ENCODE results near the gene ZNF385C.
A peak's percentile ranks its signal among the peaks of the same experiment; 100 is the strongest.
"Not testable (repeated sequence)": the region's sequence is repeated elsewhere in the genome, so short reads cannot be mapped to it uniquely, and the experiment has no call there.

ZNF385C gene

DNA sequence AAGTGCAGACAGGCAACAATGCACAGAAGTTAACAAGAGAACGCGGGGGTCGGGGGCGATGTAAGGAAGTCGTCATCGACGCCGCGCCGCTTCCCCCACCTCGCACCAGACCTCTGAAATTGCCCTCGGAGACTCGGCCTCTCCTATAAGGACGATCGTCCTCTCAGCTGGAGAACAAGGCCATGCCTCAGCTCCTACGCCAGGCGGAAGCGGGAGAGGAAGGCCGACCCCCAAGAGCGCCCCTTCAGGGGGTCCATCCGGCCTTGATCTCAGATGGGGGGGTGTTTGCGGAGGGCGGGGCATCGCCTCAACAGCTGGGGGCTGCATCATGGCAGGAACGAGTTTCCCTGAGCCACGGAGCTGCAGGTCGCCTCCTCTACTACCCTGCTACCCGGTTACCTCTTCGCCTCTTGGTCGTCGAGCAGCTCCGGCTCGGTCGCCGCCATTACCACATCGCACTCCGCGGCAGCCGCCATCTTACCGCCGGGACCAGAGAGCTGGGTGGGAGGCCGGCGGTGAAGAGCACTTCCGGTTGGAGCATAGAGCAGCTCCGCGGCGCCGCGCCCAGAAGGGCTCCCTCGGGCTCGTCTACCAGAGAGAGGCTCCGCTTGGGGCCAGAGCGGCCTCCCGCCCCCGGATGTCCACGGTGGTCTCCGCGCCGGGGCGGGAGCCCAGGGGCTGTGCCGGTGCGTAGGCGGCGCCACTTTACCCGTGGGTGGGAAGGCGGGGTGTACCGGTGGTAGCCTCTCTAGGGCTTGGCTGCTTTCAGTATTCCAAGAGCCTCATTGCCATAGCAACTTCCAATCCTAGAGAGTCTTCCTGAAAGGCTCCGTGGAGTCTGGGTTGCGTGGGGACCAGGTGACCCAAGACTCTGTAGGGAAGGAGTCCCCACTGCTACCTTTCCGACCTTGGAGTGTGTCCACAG lies 81.1 kb downstream of the ZNF385C start, which contains the start of gene DNAJC7:
Gene DNAJC7, minus strand, starts transcription at position 499 of the 925 bp plus-strand sequence. Its CDS starts 23 bp downstream, at position 476.
- peak; percentile 91 for DNase-seq

- DNase-seq: peak; percentile 22
Observed at GRCh38 chr17:42016411-42016831, 81.9 kb downstream of the ZNF385C start.

DNA sequence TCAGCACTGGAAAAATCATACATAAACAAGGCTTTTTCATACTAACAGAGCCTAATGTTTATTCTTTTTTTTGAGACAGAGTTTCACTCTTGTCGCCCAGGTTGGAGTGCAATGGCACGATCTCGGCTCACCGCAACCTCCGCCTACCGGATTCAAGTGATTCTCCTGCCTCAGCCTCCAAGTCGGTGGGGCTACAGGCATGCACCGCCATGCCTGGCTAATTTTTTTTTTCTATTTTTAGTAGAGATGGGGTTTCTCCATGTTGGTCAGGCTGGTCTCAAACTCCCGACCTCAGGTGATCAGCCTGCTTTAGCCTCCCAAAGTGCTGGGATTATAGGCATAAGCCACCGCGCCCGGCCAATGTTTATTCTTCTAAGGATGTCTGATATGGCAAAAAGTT lies 84.5 kb downstream of the ZNF385C start:
- DNase-seq: not testable (repeated sequence)

GRCh38 chr17:42012363-42012762 lies 85.9 kb downstream of the ZNF385C start:
- not testable (repeated sequence) for DNase-seq

GRCh38 chr17:42010898-42011516 lies 87.3 kb downstream of the ZNF385C start:
- no peak for DNase-seq

- DNase-seq: not testable (repeated sequence)
Observed at GRCh38 chr17:42010266-42010680, 88.0 kb downstream of the ZNF385C start.

DNA sequence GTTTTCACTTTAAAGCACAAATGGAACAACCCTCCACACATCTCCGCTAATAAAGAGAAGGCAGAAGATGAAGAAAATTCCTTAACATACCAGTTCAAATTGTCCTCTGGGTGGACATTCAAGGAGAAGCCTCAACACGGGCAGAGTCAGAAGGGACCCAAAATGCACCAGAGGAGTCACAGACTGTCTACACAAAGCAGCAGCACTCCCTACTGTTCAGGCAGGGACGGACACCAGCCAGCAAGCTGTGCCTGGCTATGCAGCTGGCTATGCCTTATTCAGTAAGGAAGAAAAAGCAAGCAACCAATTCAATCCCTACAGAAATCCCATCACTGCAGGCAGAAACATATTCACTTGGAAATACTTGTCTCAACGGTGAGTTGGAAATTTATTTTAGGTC lies 89.1 kb downstream of the ZNF385C start:
- DNase-seq: no peak

- no peak for DNase-seq
Observed at GRCh38 chr17:42005166-42005565, 93.1 kb downstream of the ZNF385C start.

- no peak for DNase-seq
Observed at GRCh38 chr17:42002792-42003301, 95.4 kb downstream of the ZNF385C start.

DNA sequence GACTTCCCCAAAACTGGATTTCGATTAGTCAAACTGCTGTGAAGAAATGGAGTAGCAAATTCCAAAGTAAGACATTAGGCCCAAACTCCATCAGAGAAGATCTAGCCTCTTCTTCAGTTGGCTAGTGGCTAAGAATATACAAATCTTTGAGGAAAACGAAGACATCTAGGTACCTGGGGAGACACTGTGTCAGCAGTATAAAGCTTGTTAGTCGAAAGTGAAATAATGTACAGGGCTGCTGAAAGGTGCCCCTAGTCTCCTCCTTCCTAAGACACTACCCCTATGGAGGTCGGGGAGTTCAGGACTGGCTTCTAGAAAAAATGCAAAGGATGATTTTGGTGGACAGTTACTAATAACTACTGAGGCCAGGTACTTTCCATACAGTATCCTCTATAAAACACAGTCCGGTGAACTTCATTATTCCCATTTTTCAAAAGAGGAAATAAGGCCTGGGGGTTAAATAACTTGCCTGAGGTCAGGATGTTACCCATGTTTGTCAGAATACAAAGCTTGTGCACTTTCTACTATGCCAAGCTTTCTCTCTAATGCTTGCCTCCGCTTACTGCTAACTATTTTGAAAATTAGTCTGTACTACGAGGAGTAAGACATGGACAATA lies 96.0 kb downstream of the ZNF385C start:
- no peak for DNase-seq

- DNase-seq: no peak
Observed at GRCh38 chr17:42001729-42002128, 96.5 kb downstream of the ZNF385C start.

- no peak for DNase-seq
Observed at GRCh38 chr17:42000413-42001133, 97.7 kb downstream of the ZNF385C start.

DNA sequence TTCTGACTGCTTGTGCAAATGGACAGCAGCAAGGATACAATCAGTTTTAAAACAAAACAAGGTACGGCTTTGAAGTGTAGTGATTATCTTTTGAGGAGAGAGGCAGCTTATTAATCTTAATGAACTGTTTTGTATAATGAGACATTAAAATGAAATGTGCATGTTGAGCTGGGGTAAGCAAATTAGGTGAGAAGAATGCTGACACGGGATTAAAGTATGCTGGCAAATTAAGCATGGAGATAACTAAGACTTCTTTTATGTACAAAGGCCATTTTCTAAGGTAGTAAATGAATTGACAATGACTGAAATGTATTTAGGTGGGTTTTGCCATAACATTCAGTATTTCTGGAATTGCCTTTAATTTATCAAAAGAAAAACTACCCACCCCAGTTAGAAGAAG lies 99.8 kb downstream of the ZNF385C start:
- no peak for DNase-seq

- DNase-seq: no peak
Observed at GRCh38 chr17:41996855-41997164, 101.5 kb downstream of the ZNF385C start.

- DNase-seq: no peak
Observed at GRCh38 chr17:41992576-41992975, 105.7 kb downstream of the ZNF385C start.

DNA sequence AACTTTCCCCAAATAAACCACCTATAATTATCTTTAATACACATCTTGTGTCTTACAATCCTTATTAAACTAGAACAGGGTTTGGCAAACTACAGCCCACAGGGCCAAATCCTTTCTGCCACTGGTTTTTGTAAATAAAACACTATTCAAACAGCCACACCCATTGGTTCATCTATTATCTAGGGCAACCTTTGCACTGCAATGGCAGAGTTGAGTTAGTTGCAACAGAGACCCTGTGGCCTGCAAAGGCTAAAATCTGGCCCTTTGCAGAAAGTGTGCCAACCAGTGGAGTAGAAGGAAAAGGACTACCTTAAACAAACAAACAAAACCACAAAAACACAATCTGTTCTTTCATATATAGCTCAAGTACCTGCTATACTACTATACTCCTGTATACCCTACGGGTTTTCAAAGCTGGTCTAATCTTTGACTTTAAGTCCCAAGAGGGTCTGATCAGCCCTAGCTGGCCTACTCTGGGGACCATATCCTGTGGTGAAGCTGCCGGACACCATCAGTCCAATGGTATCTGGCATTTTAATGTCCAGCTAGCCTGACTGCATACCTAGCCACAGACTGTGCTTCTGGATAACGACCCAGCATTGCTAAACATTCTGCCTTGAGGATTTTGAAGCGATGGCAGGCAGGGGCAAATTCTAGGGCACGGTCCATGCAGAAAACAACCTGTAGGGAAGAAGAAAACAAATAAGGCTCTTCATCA lies 108.4 kb downstream of the ZNF385C start:
- no peak for DNase-seq

- DNase-seq: no peak
Observed at GRCh38 chr17:41988418-41988817, 109.9 kb downstream of the ZNF385C start.

- DNase-seq: no peak
Observed at GRCh38 chr17:41987642-41988041, 110.6 kb downstream of the ZNF385C start.

DNA sequence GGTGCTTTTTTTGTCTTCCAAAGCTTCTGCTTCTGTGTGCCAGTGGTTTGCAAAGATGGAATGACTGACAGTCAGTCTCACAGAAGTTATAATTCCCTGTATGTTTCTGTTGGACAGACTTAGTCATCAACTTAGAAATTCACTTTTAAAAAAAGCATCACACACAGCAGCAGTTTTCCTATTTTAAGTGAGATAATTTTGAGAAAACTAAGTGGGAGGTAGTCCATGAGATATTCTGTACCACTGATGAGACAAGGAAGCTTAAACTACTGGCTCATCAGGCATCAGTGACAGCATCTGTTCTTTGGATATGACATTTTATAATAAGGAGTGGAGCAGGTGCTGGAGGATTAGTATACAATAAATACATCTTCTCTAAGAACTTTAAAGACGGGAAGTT lies 111.6 kb downstream of the ZNF385C start:
- no peak for DNase-seq

- no peak for DNase-seq
Observed at GRCh38 chr17:41985919-41986318, 112.4 kb downstream of the ZNF385C start.

DNA sequence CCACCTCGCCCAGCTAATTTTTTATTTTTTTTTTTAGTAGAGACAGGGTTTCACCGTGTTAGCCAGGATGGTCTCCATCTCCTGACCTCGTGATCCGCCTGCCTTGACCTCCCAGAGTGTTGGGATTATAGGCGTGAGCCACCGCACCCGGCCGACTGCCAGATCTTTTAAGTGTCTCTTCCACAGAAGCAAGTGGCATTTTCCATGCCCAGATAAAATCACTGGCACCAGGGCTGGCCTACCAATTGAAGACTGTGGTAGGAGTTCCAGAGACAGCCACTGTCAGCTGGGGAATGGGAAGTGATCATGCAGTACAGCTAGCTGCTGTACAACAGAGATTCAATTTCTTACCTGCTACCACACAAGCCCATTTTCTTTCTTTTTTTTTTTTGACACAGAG lies 113.8 kb downstream of the ZNF385C start:
- DNase-seq: no peak
